HG03354 (cell line): ENCODE data around the gene CDC45.

Source experiments
- ATAC-seq: cut with Tn5 transposase; IDR thresholded peaks from one replicate; pipeline ENCODE4 v1.9.1; 2021; ENCODE audit warnings: mild to moderate bottlenecking; ENCODE audit not compliant: unreplicated experiment, poor library complexity, severe bottlenecking

CDC45 gene

DNA sequence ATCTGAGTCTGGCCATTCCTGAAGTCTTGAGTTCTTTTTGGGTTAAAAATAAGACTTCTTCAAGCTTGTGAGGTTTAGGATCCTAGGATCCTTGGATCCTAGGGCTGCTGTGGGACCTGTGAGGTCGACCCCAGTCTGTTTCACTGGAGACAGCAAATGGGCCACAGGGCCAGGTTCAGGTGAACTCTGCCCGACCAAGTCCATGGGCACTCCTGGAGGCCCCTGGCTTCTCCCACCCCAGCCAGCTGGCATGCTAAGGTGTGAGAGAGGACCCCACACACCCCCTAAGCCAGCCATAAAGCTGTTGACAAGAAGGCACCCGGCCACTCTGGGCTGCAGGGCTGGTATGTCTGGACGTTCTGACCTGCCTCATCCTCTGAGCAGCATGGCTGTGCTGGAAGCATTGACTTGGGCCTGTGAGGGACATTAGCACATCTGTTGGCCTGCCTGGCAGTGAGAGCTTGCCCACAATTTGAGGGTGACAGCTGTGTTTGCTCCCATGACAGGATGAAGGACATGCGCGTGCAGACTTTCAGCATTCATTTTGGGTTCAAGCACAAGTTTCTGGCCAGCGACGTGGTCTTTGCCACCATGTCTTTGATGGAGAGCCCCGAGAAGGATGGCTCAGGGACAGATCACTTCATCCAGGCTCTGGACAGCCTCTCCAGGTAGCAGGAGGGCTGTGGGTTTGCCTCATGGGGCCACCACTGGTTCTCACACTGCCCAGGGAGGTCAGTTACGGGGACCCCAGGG, 28.5 kb downstream of the CDC45 start:
- no peak for ATAC-seq

DNA sequence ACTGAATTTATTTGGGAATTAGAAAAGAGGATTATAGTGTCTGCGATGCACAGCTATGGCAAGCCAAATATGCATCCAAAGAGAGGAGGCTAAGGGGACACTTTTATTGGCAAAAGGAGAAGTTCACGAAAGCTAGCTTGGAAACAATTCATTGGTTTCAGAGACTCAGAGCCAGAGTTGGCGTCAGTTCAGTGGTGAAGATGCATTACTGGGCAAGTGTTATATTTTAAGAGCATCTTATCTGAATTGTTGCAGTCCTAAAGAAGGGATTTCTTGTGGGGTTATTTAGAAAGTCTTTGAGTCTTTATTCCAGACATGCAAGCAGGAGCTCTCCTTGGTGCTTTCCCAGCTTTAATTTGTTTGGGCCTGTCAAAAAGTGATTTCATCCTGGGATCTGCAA, 29.5 kb downstream of the CDC45 start:
- no peak for ATAC-seq

- ATAC-seq, result no peak
These were observed 30.2 kb downstream of the CDC45 start for GRCh38 chr22:19509923-19510322.

GRCh38 chr22:19510919-19511341, 31.2 kb downstream of the CDC45 start:
- no peak for ATAC-seq

DNA sequence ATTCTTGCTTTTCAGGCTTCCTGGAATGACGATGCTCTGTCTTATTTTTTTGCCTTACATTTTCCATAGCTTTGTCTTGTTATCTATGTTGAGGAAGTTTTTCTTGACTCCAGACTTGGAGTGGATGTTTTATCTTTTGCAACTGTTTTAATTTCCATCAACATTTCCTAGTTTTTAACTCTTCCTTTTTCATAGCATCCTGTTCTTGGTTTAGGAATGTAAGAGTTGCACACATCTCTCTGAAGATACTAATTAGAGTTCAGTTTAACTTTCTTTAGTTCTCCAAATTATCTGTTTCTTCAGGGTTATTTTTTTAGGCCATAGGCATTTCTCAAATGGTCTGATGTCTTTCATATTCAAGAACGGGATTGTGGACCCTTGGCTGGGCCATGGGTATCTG, 34.1 kb downstream of the CDC45 start:
- ATAC-seq, result no peak

DNA sequence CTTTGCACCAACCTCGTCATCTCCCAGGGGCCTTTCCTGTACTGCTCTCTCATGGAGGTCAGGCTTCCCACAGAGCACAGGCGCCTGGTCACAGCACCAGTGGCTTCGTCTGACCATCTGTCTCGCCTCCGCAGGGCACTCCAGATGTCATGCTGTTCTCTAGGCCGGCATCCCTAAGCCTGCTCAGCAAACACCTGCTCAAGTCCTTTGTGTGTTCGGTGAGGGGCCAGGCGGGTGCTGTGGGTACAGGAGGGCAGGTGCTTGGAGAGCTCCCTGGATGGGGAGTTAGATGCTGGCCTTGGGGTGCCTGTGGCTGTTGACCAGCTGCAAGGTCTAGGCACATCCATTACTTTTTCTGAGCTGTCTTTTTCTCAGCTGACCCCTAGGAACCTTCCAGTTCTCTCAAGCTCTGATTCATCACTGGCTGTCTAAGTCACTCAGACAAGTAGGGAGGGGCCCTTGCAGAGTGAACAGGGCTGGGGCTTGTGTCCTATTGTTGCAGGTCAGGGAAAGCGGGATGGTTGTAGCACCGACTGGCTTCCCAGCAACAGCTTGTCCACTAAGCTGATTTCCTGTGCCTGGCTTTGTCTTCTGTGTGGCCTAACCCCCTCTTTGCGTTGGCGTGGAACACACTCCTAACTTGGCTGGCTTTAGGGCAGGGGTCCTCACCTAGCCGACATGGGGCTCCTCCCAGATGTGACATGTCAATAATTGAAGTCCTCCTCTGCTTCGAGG, 35.3 kb downstream of the CDC45 start:
- ATAC-seq, result no peak

GRCh38 chr22:19515654-19516377, 36.1 kb downstream of the CDC45 start:
- no peak for ATAC-seq

- ATAC-seq, result no peak
These were observed 36.9 kb downstream of the CDC45 start for GRCh38 chr22:19516378-19517170.

DNA sequence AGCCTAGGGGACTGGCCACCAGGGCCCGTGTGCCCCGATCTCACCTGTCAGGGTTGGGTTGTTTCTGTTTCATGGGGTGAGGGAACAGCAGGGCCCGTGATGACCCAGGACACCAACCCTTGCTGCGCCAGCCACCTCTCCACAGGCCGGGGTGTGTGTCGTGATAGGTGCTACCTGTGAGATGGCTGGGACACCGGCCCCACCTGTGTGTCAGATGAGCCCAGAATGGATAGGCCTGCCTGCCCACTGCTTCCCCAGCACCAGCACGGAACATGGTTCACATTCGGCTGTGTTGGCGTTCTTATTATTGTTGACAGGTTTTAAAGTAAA, 37.4 kb downstream of the CDC45 start:
- ATAC-seq, result no peak

- no peak for ATAC-seq
These were observed 38.3 kb downstream of the CDC45 start for GRCh38 chr22:19517919-19518611.

DNA sequence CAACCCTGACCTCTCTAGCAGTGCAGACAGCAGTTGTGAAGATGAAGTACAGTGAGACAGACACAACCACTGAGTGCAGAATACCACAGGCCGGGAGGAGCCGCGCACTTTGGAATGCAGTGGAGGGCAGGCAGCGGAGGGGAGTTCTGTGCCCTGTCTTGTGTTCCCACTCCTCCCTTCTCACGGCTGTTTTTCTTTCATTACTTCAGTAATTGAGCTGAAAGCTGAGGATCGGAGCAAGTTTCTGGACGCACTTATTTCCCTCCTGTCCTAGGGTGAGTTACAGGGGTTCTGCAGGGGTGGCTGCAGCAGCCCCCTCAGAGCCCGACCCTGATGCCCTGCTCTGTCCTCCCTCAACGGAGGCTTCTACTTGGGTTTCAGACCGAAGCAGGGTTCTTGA, 38.9 kb downstream of the CDC45 start:
- no peak for ATAC-seq

DNA sequence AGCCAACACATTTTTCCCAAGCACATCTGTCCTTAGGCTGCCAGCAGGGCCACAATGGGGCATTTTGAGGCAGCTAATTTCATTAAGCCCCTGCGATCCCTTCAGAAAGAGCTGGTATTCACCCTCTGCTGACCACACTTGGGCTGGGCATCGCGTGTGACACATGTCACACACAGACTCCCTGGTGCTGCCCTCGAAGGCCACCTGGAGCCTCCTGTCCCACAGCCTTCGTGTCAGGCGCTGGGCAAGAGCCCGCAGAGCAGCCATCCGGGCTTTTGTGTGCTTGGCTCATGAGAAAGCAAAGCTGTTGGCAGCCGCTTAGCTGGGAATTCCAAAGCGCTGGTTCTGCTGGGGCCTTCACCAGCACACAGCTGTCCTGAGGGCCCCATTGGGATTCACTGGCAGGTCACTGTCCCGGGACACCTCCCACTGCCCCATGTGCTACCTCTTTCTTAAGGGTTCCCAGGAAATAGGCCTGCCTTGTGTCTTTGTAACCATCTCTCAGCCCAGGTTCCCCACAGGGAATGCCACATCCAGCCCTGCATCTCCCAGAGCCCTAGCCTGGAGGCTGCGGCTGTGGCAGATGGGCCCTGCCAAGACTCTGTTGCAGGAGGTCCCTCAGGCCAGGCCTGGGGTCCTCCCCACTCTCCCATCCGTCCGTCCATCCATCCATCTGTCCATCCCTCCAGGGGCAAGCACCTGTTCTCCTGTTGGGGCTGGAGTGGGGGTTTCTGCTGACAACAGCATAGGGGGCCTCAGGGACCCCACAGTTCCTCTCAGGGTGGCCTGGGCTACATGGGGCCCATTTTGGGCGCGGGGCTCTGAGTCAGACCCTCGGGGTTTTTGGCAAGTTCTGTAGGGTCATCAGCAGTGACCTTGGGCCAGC, 39.6 kb downstream of the CDC45 start:
- ATAC-seq, result no peak

GRCh38 chr22:19520007-19520406, 40.3 kb downstream of the CDC45 start:
- no peak for ATAC-seq

GRCh38 chr22:19520566-19521305, 41.0 kb downstream of the CDC45 start:
- ATAC-seq, result no peak

GRCh38 chr22:19522190-19522880, 42.6 kb downstream of the CDC45 start:
- no peak for ATAC-seq

GRCh38 chr22:19522881-19523239, 43.1 kb downstream of the CDC45 start:
- no peak for ATAC-seq
